HepG2 (cell line): ENCODE measurements around the gene FBXL13. TPM values are rescaled to one million over a fixed set of nuclear protein-coding genes. Genes with fewer than 3 reads are reported as not detected.

Experiments used
- ETS1 ChIP-seq: sonication (generic); formaldehyde crosslinking; IDR thresholded peaks from 2 replicates; pipeline ENCODE4 v1.4.0; 2020; ENCODE audit warnings: missing genetic modification reagents
- FOXK2 ChIP-seq: fragments of 450-650 bp; IDR thresholded peaks from 2 replicates; pipeline ENCODE4 v1.6.1; 2016
- MAZ ChIP-seq, 2 experiments: sonication (generic) in 1 of 2; formaldehyde crosslinking in 1 of 2; IDR thresholded peaks; 2 replicates each; pipeline versions ENCODE4 v1.5.0 to v1.6.1; 2012 to 2020; ENCODE audit warnings: low read depth in 2 of 2, mild to moderate bottlenecking in 2 of 2, borderline replicate concordance in 1 of 2, improper control_type of control experiment in 1 of 2, low read length in 1 of 2, missing genetic modification reagents in 1 of 2, moderate library complexity in 1 of 2
- PRDM4 ChIP-seq: sonication (generic); formaldehyde crosslinking; IDR thresholded peaks from 2 replicates; pipeline ENCODE4 v1.9.0; 2021; ENCODE audit warnings: missing genetic modification reagents, borderline replicate concordance
- RCOR2 ChIP-seq: IDR thresholded peaks from 2 replicates; pipeline ENCODE4 v1.6.1; 2016; ENCODE audit warnings: missing biosample characterization, missing genetic modification reagents
- RXRB ChIP-seq: IDR thresholded peaks from 2 replicates; pipeline ENCODE4 v1.6.1; 2016; ENCODE audit warnings: borderline replicate concordance, missing genetic modification reagents, missing compliant biosample characterization
- ZNF142 ChIP-seq: sonication (generic); formaldehyde crosslinking; IDR thresholded peaks from 2 replicates; pipeline ENCODE4 v1.4.0; 2020; ENCODE audit warnings: missing genetic modification reagents
- ZNF318 ChIP-seq: sonication (generic); formaldehyde crosslinking; IDR thresholded peaks from 2 replicates; pipeline ENCODE4 v1.4.0; 2020; ENCODE audit warnings: mild to moderate bottlenecking, missing genetic modification reagents
- ZNF331 ChIP-seq: sonication (generic); formaldehyde crosslinking; IDR thresholded peaks from 2 replicates; pipeline ENCODE4 v1.4.0; 2020; ENCODE audit warnings: missing genetic modification reagents
- ZSCAN31 ChIP-seq: sonication (generic); formaldehyde crosslinking; IDR thresholded peaks from 2 replicates; pipeline ENCODE4 v1.5.0; 2020; ENCODE audit warnings: low read depth, mild to moderate bottlenecking, missing genetic modification reagents
- polyA plus RNA-seq, 8 experiments: library from polyadenylated mRNA; depleted of rRNA in 3 of 8; stranded (reverse) in 7 of 8; unstranded in 1 of 8; fragments of >200 nt; fragmentation: Illumina TruSeq in 4 of 8; extraction: Trizol in 4 of 8; gene quantifications; 2 replicates each; pipeline versions ENCODE4 v1.2.1 to v1.2.3, GENCODE V29; 2011 to 2016; ENCODE audit warnings: low read depth in 4 of 8, missing spikeins in 1 of 8, mixed read lengths in 1 of 8; ENCODE audit not compliant: insufficient read depth in 1 of 8
- total RNA-seq, 5 experiments: library from RNA; depleted of rRNA; stranded (reverse); fragments of >200 nt; fragmentation: Illumina TruSeq; extraction: Trizol; gene quantifications; 2 replicates each; pipeline ENCODE4 v1.2.3, GENCODE V29; 2016; ENCODE audit warnings: low read depth in 1 of 5

Gene FBXL13
- total and polyA plus RNA-seq, 2 of the 13 experiments (the other 11 are each of a cell fraction or from before 2014, with no cell fraction given) = 0.24 to 0.77 TPM

GRCh38 chr7:103106005-103106702 is 31.6 kb upstream of the FBXL13 start (continued):
- TF ChIP-seq ZNF318 (CRISPR knock-in tag) (no peak), PRDM4 (CRISPR knock-in tag) (no peak), ZNF142 (no peak), ZSCAN31 (no peak), ETS1 (CRISPR knock-in tag) (no peak), RCOR2 (0 out of 2 replicates have a peak, but pooled peaks have one; percentile 43), MAZ (IDR thresholded peaks at IDR 0.05; ENCODE audit: borderline replicate concordance, low read depth, low read length) (no peak), MAZ (CRISPR knock-in tag; IDR thresholded peaks at IDR 0.05; ENCODE audit: low read depth) (no peak; the same call in 1 of the 2 replicates), RXRB (CRISPR knock-in tag) (peak; percentile 90), FOXK2 (no peak), ZNF331 (CRISPR knock-in tag) (peak; percentile 65)
